Dedifferentiated amniotic fluid mesenchymal stem cell (primary cell): ENCODE results near the gene MAP3K5.
"Not testable (repeated sequence)": the region's sequence is repeated elsewhere in the genome, so short reads cannot be mapped to it uniquely, and the experiment has no call there.

Experiments used
- DNase-seq: peaks from one replicate; pipeline ENCODE4 v3.0.0-alpha.2; 2016; ENCODE audit errors: extremely low spot score

MAP3K5 gene

GRCh38 chr6:136791296-136792094 is 782 bp downstream of the MAP3K5 start:
- DNase-seq, result no peak

DNA sequence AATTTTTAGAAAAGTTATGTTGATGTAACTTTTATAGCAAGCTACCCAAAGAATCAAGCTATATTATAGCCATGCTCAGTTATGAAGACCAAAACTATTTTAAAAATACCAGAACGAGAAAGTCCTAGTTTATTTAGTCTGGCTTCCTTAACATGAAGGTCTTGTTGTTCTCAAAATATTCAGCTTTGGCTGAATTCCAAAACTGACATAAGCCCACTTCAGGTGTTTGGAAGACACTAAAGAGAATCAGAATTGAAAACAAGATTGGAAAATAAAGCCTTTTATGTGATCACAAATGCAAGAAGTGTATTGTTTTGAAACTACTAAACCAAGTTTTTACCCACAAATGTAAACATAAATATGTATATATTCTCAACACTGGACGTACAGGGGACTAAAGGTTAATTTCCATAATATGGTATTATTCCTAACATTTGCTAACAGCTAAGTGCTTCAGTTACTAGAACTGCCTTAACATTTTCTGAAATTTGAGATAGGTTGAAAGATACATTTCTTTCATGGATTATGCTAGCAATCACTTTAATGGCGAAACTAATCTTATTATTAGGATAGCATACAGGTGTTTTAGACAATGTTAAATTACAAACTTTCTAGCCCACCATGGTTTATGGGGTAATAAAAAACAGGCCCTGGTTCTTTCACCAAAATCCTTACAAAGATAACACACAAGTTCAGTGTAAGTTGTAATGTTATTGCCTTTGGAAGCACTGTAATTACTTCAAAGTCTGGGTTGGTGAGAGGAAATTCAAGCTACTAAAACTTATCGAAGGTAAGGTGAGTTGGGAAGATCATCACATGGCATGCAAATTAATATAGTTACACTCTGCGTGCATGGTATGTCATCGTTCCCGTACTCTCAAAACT is 1.6 kb downstream of the MAP3K5 start:
- no peak for DNase-seq

DNA sequence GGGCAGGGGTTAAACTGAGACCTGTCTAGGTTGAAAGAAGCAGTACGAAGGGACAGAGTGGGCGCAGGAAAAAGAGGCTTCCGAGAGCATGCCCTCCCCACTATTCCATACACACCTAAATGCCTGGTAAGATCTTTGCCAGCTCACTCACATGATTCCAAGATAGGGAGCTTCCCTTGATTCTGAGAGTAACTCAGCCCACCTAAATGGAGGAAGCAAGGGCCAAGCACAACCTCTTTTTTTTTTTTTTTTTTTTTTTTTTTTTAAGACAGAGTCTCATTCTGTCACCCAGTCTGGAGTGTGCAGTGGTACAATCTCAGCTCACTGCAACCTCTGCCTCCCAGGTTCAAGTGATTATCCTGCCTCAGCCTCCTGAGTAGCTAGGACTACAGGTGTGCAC is 2.8 kb downstream of the MAP3K5 start:
- not testable (repeated sequence) for DNase-seq

DNA sequence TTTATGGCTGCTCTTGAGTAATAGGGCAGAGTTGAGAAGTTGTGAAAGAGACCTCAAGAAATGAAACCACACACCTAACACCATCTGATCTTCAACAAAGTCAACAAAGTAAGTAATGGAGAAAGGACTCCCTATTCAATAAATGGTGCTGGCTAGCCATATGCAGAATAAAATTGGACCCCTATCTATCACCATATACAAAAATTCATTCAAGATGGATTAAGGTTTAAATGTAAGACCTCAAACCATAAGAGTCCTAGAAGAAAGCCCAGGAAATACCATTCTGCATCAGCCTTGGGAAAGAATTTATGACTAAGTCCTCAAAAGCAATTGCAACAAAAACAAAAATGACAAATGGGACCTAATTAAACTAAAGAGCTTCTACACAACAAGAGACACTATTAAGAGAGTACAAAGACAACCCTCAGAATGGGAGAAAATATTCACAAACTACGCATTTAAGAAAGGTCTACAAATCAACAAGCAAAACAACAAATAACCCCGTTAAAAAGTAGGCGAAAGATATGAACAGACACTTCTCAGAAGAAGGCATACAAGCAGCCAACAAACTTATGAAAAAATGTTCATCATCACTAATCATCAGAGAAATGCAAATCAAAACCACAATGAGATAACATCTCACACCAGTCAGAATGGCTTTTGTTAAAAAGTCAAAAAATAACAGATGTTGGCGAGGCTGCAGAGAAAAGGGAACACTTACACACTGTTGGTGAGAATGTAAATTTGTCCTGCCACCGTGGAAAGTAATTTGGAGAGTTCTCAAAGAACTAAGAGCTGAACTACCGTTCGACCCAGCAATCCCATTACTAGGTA is 4.0 kb downstream of the MAP3K5 start:
- DNase-seq, result no peak

DNA sequence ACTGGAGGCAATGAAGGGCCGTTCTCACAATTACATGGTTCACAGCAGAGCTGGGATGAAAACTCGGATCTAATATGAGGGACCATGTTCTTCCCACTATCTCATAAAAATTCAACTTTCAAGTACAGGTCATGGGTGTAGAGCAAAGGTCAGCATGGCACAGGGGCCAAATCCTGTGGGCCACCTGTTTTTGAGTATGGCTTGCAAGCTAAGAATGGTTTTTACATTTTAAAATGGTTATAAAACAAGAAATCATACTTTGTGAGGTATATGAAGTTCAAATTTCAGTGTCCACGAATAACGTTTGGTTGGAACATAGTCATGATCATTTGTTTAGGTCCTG is 4.6 kb downstream of the MAP3K5 start:
- no peak for DNase-seq

GRCh38 chr6:136786658-136787057 is 5.6 kb downstream of the MAP3K5 start:
- no peak for DNase-seq

- DNase-seq, result no peak
Observed at GRCh38 chr6:136784910-136785746, 7.1 kb downstream of the MAP3K5 start.

DNA sequence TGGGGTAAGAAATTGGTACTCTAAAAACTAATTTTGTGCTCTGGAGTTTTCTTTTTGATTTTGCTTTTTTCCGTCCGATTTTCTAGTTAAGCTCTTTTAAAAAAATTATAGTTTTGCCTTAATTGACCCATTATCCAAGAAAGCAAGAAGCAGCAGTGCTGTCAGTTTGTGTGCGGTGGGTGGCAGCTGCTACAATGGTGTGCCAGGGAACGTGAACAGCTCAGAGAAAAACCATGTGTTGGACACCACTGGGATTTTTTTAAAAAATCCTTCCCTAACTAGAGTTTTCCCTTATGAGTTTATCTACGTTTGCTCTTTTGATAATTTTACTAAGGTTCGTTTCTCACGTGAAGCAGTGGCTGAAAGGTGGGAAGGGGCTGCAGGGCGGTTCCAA is 8.0 kb downstream of the MAP3K5 start:
- no peak for DNase-seq

GRCh38 chr6:136783495-136784270 is 8.6 kb downstream of the MAP3K5 start:
- DNase-seq, result no peak

DNA sequence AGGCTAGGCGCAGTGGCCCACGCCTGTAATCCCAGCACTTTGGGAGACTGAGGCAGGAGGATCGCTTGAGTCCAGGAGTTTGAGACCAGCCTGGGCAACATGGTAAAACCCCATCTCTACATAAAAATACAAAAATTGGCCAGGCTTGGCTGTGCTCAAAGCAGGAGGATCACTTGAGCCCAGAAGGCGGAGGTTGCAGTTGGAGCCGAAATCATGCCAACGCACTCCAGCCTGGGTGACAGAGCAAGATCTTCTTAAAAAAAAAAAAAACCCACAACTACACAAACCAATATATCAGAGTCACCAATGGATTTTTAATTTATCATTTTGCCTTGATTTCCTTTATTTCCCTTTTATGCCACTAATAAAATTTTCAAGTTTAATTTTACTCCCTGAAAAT is 9.3 kb downstream of the MAP3K5 start:
- DNase-seq, result no peak

GRCh38 chr6:136782021-136782770 is 10.1 kb downstream of the MAP3K5 start:
- DNase-seq, result no peak

GRCh38 chr6:136780972-136781371 is 11.3 kb downstream of the MAP3K5 start:
- DNase-seq, result no peak

DNA sequence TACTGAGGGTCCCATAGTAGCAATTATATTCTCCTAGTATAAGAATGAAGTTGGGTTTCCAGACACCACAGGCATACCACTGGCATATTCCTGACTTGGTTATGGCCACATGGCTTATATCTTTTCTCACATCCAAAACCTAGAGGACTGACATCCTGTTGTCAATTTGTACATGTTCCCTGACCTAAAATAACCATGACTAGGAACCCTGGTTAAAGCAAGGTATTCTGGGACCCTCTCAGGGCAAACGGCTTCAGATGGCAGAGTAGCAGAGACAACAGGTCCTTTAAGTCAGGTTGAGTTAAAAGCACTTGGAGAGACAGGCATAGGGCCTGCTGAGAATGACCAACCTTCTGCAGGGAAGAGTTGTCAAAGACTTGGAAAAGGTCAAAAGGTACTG is 12.6 kb downstream of the MAP3K5 start:
- no peak for DNase-seq

GRCh38 chr6:136777651-136778050 is 14.6 kb downstream of the MAP3K5 start:
- no peak for DNase-seq

DNA sequence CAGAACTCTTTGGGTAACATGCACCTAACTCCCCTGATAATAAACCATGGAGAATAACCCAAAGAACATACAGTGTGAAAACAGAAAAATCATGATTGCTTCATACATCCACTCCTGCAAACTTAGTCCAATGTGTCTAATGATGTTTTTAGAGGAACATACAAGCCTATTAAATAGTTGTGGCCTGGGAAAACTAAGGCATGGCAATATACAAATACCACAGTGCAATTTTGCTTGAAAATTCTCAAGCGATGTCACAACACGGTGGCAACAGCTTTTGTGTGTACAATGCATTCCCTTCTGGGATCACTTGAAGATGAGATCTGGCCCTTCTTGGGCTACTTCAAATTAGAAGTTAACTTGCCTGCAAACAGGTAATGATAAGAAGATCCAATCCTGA is 16.7 kb downstream of the MAP3K5 start:
- no peak for DNase-seq

GRCh38 chr6:136775081-136775480 is 17.2 kb downstream of the MAP3K5 start:
- no peak for DNase-seq

GRCh38 chr6:136774228-136775041 is 17.8 kb downstream of the MAP3K5 start:
- DNase-seq, result peak; percentile 66

DNA sequence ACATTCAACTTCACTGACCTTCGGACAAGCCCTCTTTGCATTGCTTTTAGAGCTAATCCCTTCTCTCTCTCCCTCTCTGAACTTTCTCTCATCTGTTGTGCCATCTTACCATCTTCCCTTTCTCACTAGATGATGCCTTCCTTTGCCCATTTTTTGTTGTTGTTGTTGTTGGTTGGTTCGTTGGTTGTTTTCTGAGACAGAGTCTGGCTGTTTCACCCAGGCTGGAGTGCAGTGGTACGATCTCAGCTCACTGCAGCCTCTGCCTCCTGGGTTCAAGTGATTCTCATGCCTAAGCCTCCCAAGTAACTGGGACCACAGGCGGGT is 18.8 kb downstream of the MAP3K5 start:
- no peak for DNase-seq
